ENCODE measurements around the gene CYP11A1. TPM values are rescaled to one million over a fixed set of nuclear protein-coding genes. Genes with fewer than 3 reads are reported as not detected.
A peak's percentile ranks its signal among the peaks of the same experiment; 100 is the strongest.

CYP11A1 gene
- total RNA-seq, 1 donor from 2014 or later, result 0.27 TPM

GRCh38 chr15:74297887-74298286 lies 69.6 kb downstream of the CYP11A1 start:
- Histone ChIP-seq H3K27me3 (ENCODE audit: low read depth) (peaks cover 89% of the 10 kb centered on the region), H3K4me1 (peaks cover 4% of the 10 kb centered on the region), H3K4me3 (no peak overlapping the region), H3K9me3 (replicated peaks) (no peaks in the 10 kb centered on the region), H3K36me3 (no peaks in the 10 kb centered on the region), H3K27ac (replicated peaks) (no peak overlapping the region)
- no peak for DNase-seq
- TF ChIP-seq CTCF (IDR thresholded peaks at IDR 0.05; ENCODE audit: borderline replicate concordance), result no peak
- intact Hi-C loops (cut with micrococcal nuclease), result no loop called here

- DNase-seq, result no peak
- H3K4me1 ChIP-seq, result peaks cover 6% of the 10 kb centered on the region
- no peak overlapping the region for H3K4me3 ChIP-seq
- H3K27me3 ChIP-seq (ENCODE audit: low read depth), result peaks cover 75% of the 10 kb centered on the region
- peak; percentile 24 for TF ChIP-seq CTCF (IDR thresholded peaks at IDR 0.05; ENCODE audit: borderline replicate concordance)
- no peaks in the 10 kb centered on the region for H3K9me3 ChIP-seq (replicated peaks)
- intact Hi-C loops (cut with micrococcal nuclease), result no loop called here
- H3K27ac ChIP-seq (replicated peaks), result no peak overlapping the region
- no peaks in the 10 kb centered on the region for H3K36me3 ChIP-seq
Measured at GRCh38 chr15:74295800-74296199, 71.6 kb downstream of the CYP11A1 start.

GRCh38 chr15:74294010-74294409 lies 73.4 kb downstream of the CYP11A1 start:
- no peaks in the 10 kb centered on the region for H3K9me3 ChIP-seq (replicated peaks)
- DNase-seq, result no peak
- H3K4me1 ChIP-seq, result peaks cover 6% of the 10 kb centered on the region
- H3K4me3 ChIP-seq, result no peak overlapping the region
- no peak for TF ChIP-seq CTCF (IDR thresholded peaks at IDR 0.05; ENCODE audit: borderline replicate concordance)
- no peaks in the 10 kb centered on the region for H3K36me3 ChIP-seq
- H3K27ac ChIP-seq (replicated peaks), result no peak overlapping the region
- peaks cover 61% of the 10 kb centered on the region for H3K27me3 ChIP-seq (ENCODE audit: low read depth)
- intact Hi-C loops (cut with micrococcal nuclease), result no loop called here

- peaks cover 57% of the 10 kb centered on the region for H3K27me3 ChIP-seq (ENCODE audit: low read depth)
- TF ChIP-seq CTCF (IDR thresholded peaks at IDR 0.05; ENCODE audit: borderline replicate concordance), result no peak
- H3K9me3 ChIP-seq (replicated peaks), result no peaks in the 10 kb centered on the region
- intact Hi-C loops (cut with micrococcal nuclease), result no loop called here
- no peak for DNase-seq
- H3K4me1 ChIP-seq, result peaks cover 6% of the 10 kb centered on the region
- no peak overlapping the region for H3K27ac ChIP-seq (replicated peaks)
- H3K36me3 ChIP-seq, result no peaks in the 10 kb centered on the region
- H3K4me3 ChIP-seq, result no peak overlapping the region
Measured at GRCh38 chr15:74293021-74293810, 74.2 kb downstream of the CYP11A1 start.

GRCh38 chr15:74291101-74292071 lies 76.1 kb downstream of the CYP11A1 start:
- Histone ChIP-seq H3K36me3 (no peaks in the 10 kb centered on the region), H3K27ac (replicated peaks) (no peak overlapping the region), H3K9me3 (replicated peaks) (no peaks in the 10 kb centered on the region), H3K27me3 (ENCODE audit: low read depth) (peaks cover 52% of the 10 kb centered on the region), H3K4me1 (peaks cover 6% of the 10 kb centered on the region), H3K4me3 (no peak overlapping the region)
- intact Hi-C loops (cut with micrococcal nuclease), result no loop called here
- peak; percentile 82 for DNase-seq
- TF ChIP-seq CTCF (IDR thresholded peaks at IDR 0.05; ENCODE audit: borderline replicate concordance), result no peak
